GM23338 (cell line): ENCODE measurements around the gene YY1AP1. TPM values are rescaled to one million over a fixed set of nuclear protein-coding genes. Genes with fewer than 3 reads are reported as not detected.

ENCODE experiments used
- ATAC-seq: fragments of 200-7000 bp; cut with Tn5 transposase; 3 replicates; pipeline ENCODE4 v1.9.1; 2020
- DNase-seq: peaks from one replicate; pipeline ENCODE4 v3.0.0-alpha.2; 2015; ENCODE audit warnings: low spot score
- H2AFZ ChIP-seq: fragments of 200-600 bp; sonication (generic); 2 replicates; pipeline ENCODE4 v1.8.0; 2016; ENCODE audit warnings: antibody characterized with exemption, mild to moderate bottlenecking, moderate library complexity
- H3F3A ChIP-seq: fragments of 200-600 bp; sonication (generic); replicated peaks from 2 replicates; pipeline ENCODE4 v1.8.0; 2017; ENCODE audit warnings: antibody characterized with exemption, mixed run types, low read depth
- H3K27ac ChIP-seq: fragments of 200-600 bp; sonication (generic); 2 replicates; pipeline ENCODE4 v1.6.1; 2016; ENCODE audit warnings: low read depth
- H3K27me3 ChIP-seq: fragments of 200-600 bp; sonication (generic); 2 replicates; pipeline ENCODE4 v1.8.0; 2016; ENCODE audit warnings: mild to moderate bottlenecking, mixed run types, moderate library complexity; ENCODE audit not compliant: insufficient read depth
- H3K36me3 ChIP-seq: fragments of 200-600 bp; sonication (generic); 2 replicates; pipeline ENCODE4 v1.8.0; 2016; ENCODE audit warnings: mild to moderate bottlenecking; ENCODE audit not compliant: insufficient read depth
- H3K4me1 ChIP-seq: fragments of 200-600 bp; sonication (generic); 2 replicates; pipeline ENCODE4 v1.8.0; 2016; ENCODE audit warnings: mild to moderate bottlenecking, moderate library complexity; ENCODE audit not compliant: insufficient read depth
- H3K4me2 ChIP-seq: fragments of 200-600 bp; sonication (generic); 2 replicates; pipeline ENCODE4 v1.7.1; 2017; ENCODE audit warnings: mixed run types
- H3K4me3 ChIP-seq: fragments of 200-600 bp; sonication (generic); 2 replicates; pipeline ENCODE4 v1.6.1; 2016; ENCODE audit warnings: mixed run types
- H3K79me2 ChIP-seq: fragments of 200-600 bp; sonication (generic); replicated peaks from 2 replicates; pipeline ENCODE4 v1.8.0; 2017; ENCODE audit warnings: mild to moderate bottlenecking; ENCODE audit not compliant: insufficient read depth
- H3K9me2 ChIP-seq: fragments of 200-600 bp; sonication (generic); 2 replicates; pipeline ENCODE4 v1.8.0; 2017; ENCODE audit not compliant: insufficient read depth
- H4K20me1 ChIP-seq: fragments of 200-600 bp; sonication (generic); replicated peaks from 2 replicates; pipeline ENCODE4 v1.8.0; 2017; ENCODE audit warnings: mild to moderate bottlenecking; ENCODE audit not compliant: insufficient read depth
- H3K27ac Mint-ChIP-seq: 2 replicates; pipeline ENCODE4 v1.8.0; 2020; ENCODE audit warnings: inconsistent platforms, mild to moderate bottlenecking, moderate library complexity, mixed read lengths
- H3K27me3 Mint-ChIP-seq: 3 replicates; pipeline ENCODE4 v1.8.0; 2022; ENCODE audit warnings: low read depth, mild to moderate bottlenecking, moderate library complexity, mixed read lengths, inconsistent platforms; ENCODE audit not compliant: insufficient read depth, poor library complexity
- H3K36me3 Mint-ChIP-seq: 3 replicates; pipeline ENCODE4 v1.8.0; 2021; ENCODE audit warnings: low read depth, mild to moderate bottlenecking, inconsistent platforms, moderate library complexity, mixed read lengths
- H3K4me1 Mint-ChIP-seq: 3 replicates; pipeline ENCODE4 v1.8.0; 2020; ENCODE audit warnings: mild to moderate bottlenecking, inconsistent platforms, mixed read lengths
- H3K4me3 Mint-ChIP-seq: 3 replicates; pipeline ENCODE4 v1.8.0; 2021; ENCODE audit warnings: moderate library complexity, mild to moderate bottlenecking, inconsistent platforms, mixed read lengths
- H3K9me3 Mint-ChIP-seq: 3 replicates; pipeline ENCODE4 v1.8.0; 2020; ENCODE audit warnings: moderate library complexity, mild to moderate bottlenecking, inconsistent platforms, mixed read lengths
- CREB1 ChIP-seq: fragments of 250-450 bp; sonication (Bioruptor Pico); IDR thresholded peaks from 2 replicates; pipeline ENCODE4 v1.5.0; 2020; ENCODE audit warnings: low read depth, mild to moderate bottlenecking, moderate library complexity
- EZH2 ChIP-seq: fragments of 200-600 bp; sonication (generic); IDR thresholded peaks from one replicate; pipeline ENCODE4 v1.8.0; 2017; ENCODE audit warnings: antibody characterized with exemption, mild to moderate bottlenecking, low read depth; ENCODE audit not compliant: unreplicated experiment
- EZH2phosphoT487 ChIP-seq: fragments of 200-600 bp; sonication (generic); IDR thresholded peaks from one replicate; pipeline ENCODE4 v1.8.1; 2018; ENCODE audit warnings: antibody characterized with exemption; ENCODE audit not compliant: unreplicated experiment
- JUNB ChIP-seq: IDR thresholded peaks from one replicate; pipeline ENCODE4 v1.6.1; 2016; ENCODE audit warnings: antibody characterized with exemption; ENCODE audit not compliant: unreplicated experiment
- NANOG ChIP-seq: IDR thresholded peaks from 2 replicates; pipeline ENCODE4 v1.6.1; 2016; ENCODE audit warnings: antibody characterized with exemption, borderline replicate concordance
- POLR2AphosphoS5 ChIP-seq: IDR thresholded peaks from 2 replicates; pipeline ENCODE4 v1.6.1; 2016; ENCODE audit warnings: antibody characterized with exemption, low read depth
- REST ChIP-seq: IDR thresholded peaks from one replicate; pipeline ENCODE4 v1.6.1; 2018; ENCODE audit warnings: antibody characterized with exemption; ENCODE audit not compliant: unreplicated experiment
- STAT1 ChIP-seq: IDR thresholded peaks from one replicate; pipeline ENCODE4 v1.6.1; 2016; ENCODE audit warnings: antibody characterized with exemption; ENCODE audit not compliant: unreplicated experiment
- ZNF114 ChIP-seq: fragments of 250-450 bp; sonication (Bioruptor Pico); IDR thresholded peaks from 2 replicates; pipeline ENCODE4 v1.5.0; 2020; ENCODE audit warnings: mild to moderate bottlenecking, moderate library complexity
- ZNF331 ChIP-seq: fragments of 250-450 bp; sonication (Bioruptor Pico); IDR thresholded peaks from 2 replicates; pipeline ENCODE4 v1.5.0; 2020; ENCODE audit warnings: low read depth, mild to moderate bottlenecking, moderate library complexity
- polyA plus RNA-seq: library from polyadenylated mRNA; unstranded; fragments of >200 nt; fragmentation: Nextera tagmentation; extraction: Ambion mirVana; gene quantifications from 2 replicates; pipeline ENCODE4 v1.2.1, GENCODE V29; 2016
- total RNA-seq: library from RNA; depleted of rRNA; stranded (reverse); fragments of >200 nt; shearing (Covaris generic); gene quantifications from 2 replicates; pipeline ENCODE4 v1.2.3, GENCODE V29; 2014
- TF ChIP-seq, protein P1 (sequence below): IDR thresholded peaks from 2 replicates; pipeline ENCODE4 v1.6.1; 2016; ENCODE audit warnings: antibody characterized with exemption
- TF ChIP-seq, protein P2 (sequence below): fragments of 250-450 bp; sonication (Bioruptor Pico); IDR thresholded peaks from 2 replicates; pipeline ENCODE4 v1.5.0; 2020; ENCODE audit warnings: mild to moderate bottlenecking, moderate library complexity
- TF ChIP-seq, protein P3 (sequence below), 2 experiments: fragments of 200-600 bp in 1 of 2; sonication (generic) in 1 of 2; conservative IDR thresholded peaks; 2 replicates each; pipeline versions ENCODE4 v1.5.1 to v1.6.1; 2016 to 2017; ENCODE audit warnings: antibody characterized with exemption in 2 of 2, low read depth in 2 of 2, mild to moderate bottlenecking in 2 of 2, moderate library complexity in 1 of 2

The YY1AP1 gene
- total and polyA plus RNA-seq, 2 experiments from 2014 or later = 21.2 to 66.5 TPM

GRCh38 chr1:155623357-155623756 lies 65.2 kb downstream of the YY1AP1 start (continued):
- no peak for TF ChIP-seq REST
- TF ChIP-seq EZH2 = no peak
- no peak for TF ChIP-seq ZNF331 (CRISPR knock-in tag)

DNA sequence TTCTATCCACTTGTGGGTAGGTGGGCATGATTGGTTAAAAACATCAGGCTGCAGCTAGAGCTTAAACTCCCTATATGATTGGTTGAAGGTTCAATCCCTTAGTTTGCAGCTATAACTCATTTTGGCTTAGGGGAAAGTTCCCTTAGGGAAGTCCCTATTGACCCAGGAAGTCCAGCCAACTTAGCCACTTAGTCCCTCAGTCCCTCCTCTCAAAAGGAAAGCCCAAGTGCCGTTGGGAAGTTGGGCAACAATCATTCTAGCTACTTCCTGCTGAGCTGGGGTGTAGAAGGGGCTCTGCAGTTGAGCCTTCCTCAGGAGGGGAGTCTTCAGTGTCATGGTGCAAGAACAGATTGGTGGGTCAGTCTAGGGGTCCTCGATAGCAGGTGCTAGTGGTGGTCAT lies 66.4 kb downstream of the YY1AP1 start:
- Histone ChIP-seq H3K9me2 (no peaks in the 10 kb centered on the region), H4K20me1 (no peaks in the 10 kb centered on the region), H2AFZ (no peak overlapping the region), H3K79me2 (no peaks in the 10 kb centered on the region), H3K4me3 (no peak overlapping the region), H3K27ac (no peak overlapping the region), H3K36me3 (no peaks in the 10 kb centered on the region), H3K27me3 (no peaks in the 10 kb centered on the region), H3F3A (no peaks in the 10 kb centered on the region), H3K4me2 (no peak overlapping the region), H3K4me1 (peaks cover 6% of the 10 kb centered on the region; the same call in 1 of the 2 replicates)
- ATAC-seq (no peak), DNase-seq (no peak)
- Mint-ChIP-seq H3K9me3 (peaks cover 26% of the 10 kb centered on the region), H3K4me3 (no peak overlapping the region), H3K27me3 (peaks cover 8% of the 10 kb centered on the region), H3K27ac (no peak overlapping the region), H3K4me1 (peaks cover 11% of the 10 kb centered on the region; the same call in 2 of the 3 replicates), H3K36me3 (peaks cover 9% of the 10 kb centered on the region)
- TF ChIP-seq, protein P1, sequence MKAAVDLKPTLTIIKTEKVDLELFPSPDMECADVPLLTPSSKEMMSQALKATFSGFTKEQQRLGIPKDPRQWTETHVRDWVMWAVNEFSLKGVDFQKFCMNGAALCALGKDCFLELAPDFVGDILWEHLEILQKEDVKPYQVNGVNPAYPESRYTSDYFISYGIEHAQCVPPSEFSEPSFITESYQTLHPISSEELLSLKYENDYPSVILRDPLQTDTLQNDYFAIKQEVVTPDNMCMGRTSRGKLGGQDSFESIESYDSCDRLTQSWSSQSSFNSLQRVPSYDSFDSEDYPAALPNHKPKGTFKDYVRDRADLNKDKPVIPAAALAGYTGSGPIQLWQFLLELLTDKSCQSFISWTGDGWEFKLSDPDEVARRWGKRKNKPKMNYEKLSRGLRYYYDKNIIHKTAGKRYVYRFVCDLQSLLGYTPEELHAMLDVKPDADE = no peak
- TF ChIP-seq EZH2 (no peak), JUNB (no peak), ZNF114 (CRISPR knock-in tag) (no peak), POLR2AphosphoS5 (no peak), STAT1 (no peak), CREB1 (CRISPR knock-in tag) (no peak), ZNF331 (CRISPR knock-in tag) (no peak), NANOG (no peak), EZH2phosphoT487 (no peak)
- TF ChIP-seq, protein P2, sequence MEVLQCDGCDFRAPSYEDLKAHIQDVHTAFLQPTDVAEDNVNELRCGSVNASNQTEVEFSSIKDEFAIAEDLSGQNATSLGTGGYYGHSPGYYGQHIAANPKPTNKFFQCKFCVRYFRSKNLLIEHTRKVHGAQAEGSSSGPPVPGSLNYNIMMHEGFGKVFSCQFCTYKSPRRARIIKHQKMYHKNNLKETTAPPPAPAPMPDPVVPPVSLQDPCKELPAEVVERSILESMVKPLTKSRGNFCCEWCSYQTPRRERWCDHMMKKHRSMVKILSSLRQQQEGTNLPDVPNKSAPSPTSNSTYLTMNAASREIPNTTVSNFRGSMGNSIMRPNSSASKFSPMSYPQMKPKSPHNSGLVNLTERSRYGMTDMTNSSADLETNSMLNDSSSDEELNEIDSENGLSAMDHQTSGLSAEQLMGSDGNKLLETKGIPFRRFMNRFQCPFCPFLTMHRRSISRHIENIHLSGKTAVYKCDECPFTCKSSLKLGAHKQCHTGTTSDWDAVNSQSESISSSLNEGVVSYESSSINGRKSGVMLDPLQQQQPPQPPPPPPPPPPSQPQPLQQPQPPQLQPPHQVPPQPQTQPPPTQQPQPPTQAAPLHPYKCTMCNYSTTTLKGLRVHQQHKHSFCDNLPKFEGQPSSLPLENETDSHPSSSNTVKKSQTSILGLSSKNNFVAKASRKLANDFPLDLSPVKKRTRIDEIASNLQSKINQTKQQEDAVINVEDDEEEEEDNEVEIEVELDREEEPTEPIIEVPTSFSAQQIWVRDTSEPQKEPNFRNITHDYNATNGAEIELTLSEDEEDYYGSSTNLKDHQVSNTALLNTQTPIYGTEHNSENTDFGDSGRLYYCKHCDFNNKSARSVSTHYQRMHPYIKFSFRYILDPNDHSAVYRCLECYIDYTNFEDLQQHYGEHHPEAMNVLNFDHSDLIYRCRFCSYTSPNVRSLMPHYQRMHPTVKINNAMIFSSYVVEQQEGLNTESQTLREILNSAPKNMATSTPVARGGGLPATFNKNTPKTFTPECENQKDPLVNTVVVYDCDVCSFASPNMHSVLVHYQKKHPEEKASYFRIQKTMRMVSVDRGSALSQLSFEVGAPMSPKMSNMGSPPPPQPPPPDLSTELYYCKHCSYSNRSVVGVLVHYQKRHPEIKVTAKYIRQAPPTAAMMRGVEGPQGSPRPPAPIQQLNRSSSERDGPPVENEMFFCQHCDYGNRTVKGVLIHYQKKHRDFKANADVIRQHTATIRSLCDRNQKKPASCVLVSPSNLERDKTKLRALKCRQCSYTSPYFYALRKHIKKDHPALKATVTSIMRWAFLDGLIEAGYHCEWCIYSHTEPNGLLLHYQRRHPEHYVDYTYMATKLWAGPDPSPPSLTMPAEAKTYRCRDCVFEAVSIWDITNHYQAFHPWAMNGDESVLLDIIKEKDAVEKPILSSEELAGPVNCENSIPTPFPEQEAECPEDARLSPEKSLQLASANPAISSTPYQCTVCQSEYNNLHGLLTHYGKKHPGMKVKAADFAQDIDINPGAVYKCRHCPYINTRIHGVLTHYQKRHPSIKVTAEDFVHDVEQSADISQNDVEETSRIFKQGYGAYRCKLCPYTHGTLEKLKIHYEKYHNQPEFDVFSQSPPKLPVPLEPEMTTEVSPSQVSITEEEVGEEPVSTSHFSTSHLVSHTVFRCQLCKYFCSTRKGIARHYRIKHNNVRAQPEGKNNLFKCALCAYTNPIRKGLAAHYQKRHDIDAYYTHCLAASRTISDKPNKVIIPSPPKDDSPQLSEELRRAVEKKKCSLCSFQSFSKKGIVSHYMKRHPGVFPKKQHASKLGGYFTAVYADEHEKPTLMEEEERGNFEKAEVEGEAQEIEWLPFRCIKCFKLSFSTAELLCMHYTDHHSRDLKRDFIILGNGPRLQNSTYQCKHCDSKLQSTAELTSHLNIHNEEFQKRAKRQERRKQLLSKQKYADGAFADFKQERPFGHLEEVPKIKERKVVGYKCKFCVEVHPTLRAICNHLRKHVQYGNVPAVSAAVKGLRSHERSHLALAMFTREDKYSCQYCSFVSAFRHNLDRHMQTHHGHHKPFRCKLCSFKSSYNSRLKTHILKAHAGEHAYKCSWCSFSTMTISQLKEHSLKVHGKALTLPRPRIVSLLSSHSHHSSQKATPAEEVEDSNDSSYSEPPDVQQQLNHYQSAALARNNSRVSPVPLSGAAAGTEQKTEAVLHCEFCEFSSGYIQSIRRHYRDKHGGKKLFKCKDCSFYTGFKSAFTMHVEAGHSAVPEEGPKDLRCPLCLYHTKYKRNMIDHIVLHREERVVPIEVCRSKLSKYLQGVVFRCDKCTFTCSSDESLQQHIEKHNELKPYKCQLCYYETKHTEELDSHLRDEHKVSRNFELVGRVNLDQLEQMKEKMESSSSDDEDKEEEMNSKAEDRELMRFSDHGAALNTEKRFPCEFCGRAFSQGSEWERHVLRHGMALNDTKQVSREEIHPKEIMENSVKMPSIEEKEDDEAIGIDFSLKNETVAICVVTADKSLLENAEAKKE = no peak
- TF ChIP-seq, protein P3, sequence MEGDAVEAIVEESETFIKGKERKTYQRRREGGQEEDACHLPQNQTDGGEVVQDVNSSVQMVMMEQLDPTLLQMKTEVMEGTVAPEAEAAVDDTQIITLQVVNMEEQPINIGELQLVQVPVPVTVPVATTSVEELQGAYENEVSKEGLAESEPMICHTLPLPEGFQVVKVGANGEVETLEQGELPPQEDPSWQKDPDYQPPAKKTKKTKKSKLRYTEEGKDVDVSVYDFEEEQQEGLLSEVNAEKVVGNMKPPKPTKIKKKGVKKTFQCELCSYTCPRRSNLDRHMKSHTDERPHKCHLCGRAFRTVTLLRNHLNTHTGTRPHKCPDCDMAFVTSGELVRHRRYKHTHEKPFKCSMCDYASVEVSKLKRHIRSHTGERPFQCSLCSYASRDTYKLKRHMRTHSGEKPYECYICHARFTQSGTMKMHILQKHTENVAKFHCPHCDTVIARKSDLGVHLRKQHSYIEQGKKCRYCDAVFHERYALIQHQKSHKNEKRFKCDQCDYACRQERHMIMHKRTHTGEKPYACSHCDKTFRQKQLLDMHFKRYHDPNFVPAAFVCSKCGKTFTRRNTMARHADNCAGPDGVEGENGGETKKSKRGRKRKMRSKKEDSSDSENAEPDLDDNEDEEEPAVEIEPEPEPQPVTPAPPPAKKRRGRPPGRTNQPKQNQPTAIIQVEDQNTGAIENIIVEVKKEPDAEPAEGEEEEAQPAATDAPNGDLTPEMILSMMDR (conservative IDR thresholded peaks at IDR 0.05; ENCODE audit: low read depth in 2 of 2) = no peak
